HG03432 (cell line): Measurements from ENCODE around the gene CBFA2T3.

Experiments
- ATAC-seq: cut with Tn5 transposase; IDR thresholded peaks from one replicate; pipeline ENCODE4 v1.9.1; 2021; ENCODE audit warnings: mild to moderate bottlenecking, moderate library complexity; ENCODE audit not compliant: unreplicated experiment

Gene CBFA2T3

DNA sequence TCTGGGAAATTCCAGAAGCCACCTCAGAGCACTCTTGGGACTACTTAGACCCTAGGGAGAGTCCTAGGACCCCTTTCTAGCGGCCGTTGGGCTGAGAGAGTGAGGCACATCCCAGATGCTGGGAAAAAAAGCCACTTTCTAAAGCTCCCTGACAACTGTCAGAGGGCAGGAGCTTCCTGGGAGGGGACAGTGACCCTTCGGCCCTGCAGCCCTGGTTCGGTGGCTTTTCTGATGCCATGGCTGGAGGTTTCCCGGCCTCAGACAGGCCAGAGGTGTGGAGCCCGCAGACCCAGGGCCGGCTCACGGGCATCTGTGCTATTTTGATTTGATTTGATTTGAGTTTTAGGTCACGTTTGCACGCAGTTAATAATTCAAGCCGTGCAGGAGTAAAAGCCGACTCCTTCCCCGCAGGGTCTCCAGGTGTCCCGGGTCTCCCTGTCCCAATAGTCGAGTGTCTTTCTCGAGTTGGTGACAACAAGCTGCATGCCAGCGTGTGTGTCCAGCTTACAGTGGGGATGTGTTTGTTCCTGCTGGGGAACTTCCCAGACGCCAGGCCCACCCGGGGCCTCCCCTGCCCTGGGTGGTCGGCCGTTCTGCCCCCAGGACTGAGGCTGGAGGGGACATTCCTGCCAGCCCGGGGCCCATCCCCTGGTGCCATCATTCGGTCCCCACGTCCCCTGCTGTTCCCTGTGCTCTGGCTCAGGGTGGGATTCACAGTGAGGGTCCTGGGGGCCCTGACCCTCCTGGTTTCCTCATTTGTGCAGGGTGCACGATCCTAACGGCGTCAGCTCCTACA is 1.0 kb upstream of the CBFA2T3 start:
- no peak for ATAC-seq

DNA sequence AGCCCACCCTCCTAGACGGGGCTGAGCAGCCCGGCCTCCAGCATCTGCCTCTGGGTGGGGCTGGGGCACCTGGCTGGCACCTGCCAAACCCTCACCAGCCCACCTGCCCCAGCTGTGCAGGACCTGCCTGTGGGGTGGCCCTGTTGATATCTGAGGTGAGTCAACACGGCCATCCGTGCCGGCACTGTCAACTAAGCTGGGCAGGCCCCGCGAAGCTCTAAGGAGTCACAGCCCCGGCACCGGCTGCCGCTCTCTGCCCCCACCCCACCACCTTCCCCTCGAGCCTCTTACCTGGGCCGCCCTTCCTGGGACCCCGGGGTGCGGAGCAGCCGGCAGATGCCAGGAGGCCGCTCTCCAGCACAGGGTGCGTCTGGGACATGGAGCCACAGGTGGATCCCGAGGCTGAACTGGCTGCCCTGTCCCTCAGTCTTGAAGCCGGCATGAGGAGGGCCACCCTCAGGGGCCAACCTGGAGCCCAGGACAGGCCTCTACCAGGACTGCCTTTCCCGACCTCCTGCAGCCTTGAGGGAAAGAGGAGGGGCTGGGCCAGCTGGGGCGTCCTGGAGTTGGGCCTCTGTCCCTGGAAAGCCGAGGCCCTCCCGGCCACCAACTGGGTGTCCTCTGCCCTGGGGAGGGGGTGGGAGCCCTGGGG is 515 bp downstream of the CBFA2T3 start:
- peak; percentile 2 for ATAC-seq

DNA sequence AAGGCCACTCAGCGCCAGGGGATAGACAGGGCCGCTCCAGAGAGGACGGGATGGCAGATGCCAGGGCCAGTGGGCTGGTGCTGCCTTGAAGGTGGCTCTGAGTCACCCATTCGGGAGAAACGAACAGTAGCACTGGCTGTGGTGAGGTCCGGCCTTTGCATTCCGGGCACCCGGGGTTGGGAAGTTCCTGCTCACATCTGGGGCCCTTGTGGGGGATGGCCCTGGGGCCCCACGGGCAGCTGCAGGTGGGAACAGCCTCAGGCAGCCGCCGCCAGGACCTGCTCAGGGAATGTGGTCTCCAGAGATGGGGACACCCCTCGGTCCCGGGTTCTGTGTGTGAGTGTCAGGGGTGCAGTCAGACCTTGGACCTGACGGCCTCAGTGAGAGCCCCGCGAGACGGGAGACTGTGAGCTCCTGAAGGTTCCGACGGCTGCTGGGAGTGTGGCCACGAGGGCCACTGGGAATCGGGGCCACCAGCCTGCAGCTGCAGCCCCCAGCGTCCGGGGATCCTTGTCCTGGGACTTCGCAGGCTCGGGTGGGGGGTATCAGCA is 1.4 kb downstream of the CBFA2T3 start:
- ATAC-seq: no peak

DNA sequence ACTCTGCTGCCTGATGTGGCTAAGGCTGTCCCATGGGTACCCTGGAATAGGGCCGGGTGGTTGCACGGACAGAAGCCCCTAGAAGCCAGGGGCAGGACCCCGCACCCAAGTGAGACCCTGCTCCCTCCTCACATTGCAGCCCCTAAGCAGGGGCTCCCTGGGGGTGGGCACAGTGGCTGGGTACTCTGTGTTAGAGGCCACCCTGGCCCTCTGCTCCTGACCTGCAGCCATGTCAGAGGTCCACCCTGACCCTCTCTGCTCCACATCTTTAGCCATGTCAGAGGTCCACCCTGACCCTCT is 2.1 kb downstream of the CBFA2T3 start:
- no peak for ATAC-seq

DNA sequence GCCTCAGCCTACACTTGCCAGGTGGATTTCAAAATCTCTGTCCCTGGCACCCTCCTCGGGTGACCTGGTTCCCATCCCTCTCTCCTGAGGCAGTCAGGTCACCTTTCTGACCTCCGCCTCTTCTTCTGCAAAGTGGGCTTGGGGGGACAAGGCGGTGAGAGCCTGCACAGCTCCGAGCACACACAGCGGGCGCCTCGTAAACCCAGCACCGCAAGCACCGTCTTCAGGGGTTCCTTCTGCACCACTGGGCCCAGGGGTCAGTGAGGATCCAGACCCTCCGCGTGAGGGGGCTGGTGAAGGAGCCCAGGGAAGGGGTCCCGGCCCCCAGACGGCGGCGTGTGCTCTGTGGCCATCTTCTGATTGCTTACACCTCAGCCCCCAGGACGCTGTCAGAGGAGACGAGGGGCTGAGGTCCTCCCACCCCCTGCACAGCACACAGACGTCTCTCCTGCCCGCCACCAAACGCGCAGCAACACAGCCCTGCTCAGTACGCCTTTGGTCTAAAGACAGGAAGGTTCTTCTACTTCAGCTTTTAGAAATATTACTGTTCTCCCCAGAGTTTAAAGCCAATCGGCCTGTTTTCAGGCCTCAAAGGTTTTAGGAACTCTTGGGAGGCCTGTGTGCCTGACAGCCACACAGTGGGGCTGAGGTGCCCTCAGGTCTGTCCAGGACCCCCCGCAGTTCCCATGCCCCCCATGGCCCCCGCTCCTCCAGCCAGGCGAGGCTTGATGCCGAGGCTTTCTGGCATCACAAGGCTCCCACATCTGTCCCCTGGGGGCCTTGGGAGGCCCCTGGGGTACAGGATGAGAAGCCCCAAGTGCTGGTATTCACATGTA is 2.7 kb downstream of the CBFA2T3 start:
- no peak for ATAC-seq

DNA sequence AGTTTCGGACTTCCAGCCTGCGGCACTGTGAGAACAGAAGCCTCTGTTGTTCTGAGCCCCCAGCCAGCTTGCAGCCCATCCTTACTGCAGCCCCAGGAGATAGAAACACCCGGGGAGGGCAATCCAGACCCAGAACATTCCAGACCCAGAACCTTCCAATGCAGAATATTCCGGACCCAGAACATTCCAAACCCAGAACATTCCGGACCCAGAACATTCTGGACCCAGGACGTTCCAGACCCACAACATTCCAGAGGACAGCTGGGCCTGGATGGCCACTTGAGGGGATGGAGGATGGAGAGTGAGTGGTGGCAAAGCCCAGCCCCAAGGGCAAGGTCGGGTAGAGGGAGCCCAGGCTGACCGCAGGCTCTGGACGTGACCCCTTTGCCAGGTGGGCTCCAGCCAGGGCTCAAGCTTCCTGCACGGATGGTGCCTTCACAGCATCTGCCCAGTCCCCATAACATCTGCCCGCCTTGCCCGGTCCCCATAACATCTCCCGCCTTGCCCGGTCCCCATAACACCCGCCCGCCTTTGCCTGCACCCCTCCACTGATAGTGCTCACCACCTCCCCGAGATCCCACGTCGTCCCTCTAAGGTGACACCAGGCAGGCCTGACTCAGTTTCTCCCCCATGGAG is 3.5 kb downstream of the CBFA2T3 start:
- no peak for ATAC-seq

DNA sequence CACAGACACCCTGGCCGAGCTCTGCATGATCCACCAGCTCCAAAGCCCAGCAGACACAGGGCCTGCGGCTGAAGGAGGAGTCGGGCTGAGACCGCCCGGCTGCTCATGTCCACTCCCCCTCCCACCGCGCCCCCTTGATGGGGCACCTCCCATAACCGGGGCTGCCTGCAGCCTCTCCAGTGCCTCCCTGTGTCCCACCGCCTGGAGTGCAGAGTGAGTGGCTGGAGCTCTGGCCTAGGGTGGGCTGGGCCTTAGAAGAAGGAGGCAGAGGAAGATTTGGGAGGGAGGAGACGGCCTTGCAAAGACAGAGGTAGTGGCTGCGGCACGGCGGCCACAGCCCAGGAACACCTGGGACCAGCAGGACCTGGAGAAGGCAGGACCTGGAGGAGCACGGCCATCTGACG is 4.0 kb downstream of the CBFA2T3 start:
- no peak for ATAC-seq

DNA sequence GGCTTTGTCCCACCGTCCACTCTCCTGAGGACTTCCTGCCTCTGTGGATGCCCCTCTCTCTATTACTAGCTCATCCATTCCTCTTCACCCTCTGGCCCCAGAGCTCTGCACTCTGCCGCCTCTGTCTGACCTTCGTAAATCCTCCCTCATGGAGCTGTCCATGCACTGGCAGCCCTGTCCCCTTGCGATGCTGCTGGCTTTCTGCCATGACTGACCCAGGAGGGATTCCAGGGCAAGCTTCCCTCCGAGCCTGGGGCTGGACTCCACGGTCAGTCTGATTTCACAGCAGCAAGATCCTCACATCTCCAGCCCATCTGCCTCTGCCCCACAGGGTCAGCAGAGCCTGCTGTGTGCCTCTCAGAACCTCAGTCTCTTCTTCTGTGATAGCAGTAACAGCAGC is 4.7 kb downstream of the CBFA2T3 start:
- ATAC-seq: no peak

DNA sequence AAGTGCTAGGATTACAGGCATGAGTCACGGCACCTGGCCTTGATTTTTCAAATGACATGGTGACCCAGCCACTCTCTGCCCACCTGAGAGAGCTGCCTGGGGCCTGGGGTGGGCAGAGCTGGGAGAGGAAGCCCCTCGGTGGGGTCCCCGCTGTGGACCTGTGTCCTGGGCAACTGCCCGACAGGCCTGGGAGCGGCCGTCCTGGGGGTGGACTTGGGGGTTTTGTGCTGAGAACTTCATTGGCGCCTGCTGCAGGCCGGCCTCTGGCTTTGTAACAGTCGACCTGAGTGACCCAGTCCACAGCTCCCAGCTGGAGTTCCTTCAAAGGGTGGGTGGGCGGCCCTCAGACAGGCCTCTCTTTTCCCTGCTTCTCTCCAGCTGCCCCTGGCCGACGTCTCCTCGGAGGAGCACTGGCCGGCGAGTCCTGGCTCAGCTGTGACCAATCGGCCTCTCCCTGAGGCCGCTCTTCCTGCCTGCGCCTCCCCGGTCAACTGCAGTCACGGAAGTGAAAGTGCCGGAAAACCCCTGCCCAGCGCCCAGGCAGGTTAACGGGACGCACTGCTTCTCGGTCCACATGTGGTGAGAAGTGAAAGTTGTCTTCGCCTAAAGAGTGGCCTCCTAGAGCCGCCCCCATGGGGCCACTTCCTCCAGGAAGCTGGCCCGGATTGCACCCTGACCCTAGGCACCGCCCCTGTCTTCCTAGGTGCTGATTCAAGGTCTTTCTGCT is 5.5 kb downstream of the CBFA2T3 start:
- ATAC-seq: peak; percentile 24

DNA sequence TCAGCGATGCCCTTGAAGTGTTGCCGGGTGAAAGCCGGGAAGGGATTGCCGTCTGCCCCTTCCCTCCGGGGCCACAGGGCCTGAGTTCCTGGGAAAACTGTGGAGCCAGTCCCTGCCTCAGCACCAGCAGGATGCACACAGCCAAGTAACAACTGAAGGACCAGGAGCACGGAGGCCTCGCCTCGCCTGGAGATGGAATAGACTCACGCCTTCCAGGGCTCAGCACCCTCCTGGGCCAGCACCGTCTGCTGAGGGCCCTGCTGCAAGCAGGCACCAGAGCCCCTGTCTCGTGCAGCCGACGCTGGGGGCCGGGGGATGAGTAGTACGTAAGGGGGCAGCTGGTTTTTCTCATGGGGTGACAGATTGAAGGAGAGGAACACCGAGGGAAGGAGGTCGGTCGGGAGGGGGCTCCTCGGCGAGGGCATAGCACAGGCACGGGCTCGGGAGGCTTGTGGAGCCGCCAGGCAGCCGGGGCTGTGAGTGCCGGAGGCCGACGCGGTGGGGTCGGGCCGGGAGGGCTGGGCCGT is 6.4 kb downstream of the CBFA2T3 start:
- ATAC-seq: no peak

DNA sequence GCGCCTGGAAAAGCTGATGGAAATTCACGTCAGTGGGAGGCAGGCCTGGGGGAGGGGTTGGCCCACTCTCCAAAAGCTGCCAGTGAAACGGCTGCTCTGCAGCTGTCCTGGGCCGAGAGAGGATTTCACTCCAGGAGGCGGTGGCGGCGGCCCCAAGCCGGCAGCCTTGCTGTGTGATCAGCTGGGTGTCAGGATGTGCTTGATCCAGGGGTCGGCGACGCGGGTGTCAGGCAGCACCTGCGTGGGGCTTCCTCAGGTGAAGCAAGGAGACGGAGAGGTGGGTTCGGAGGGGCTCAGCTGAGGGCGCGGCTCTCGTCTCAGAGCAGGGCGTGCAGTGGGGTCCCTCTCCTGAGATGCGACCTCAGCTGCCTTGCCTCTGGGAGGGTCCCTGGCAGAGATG is 7.0 kb downstream of the CBFA2T3 start:
- no peak for ATAC-seq

DNA sequence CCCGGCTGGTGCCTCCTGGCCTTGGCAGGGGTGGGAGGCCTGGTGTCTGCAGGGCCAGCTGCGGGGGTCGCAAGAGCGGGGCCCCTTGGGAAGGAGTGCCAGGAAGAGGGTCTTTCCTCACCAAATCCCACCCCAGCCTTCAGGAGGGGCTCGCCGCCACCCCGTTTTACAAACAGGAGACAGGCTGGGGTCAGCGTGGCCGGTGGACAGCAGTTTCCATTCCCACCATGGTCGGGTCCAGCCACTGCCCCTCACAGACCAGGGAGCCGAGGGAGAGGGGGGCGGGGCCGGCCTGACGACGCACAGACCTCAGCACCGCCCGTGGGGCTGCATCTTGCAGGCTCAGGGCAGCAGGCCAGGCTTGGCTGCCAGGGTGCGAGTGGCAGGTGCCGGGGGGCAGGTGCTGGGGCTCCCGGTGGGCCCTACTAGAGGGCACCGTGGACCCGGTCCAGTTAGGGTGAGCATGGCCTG is 7.6 kb downstream of the CBFA2T3 start:
- ATAC-seq: no peak

DNA sequence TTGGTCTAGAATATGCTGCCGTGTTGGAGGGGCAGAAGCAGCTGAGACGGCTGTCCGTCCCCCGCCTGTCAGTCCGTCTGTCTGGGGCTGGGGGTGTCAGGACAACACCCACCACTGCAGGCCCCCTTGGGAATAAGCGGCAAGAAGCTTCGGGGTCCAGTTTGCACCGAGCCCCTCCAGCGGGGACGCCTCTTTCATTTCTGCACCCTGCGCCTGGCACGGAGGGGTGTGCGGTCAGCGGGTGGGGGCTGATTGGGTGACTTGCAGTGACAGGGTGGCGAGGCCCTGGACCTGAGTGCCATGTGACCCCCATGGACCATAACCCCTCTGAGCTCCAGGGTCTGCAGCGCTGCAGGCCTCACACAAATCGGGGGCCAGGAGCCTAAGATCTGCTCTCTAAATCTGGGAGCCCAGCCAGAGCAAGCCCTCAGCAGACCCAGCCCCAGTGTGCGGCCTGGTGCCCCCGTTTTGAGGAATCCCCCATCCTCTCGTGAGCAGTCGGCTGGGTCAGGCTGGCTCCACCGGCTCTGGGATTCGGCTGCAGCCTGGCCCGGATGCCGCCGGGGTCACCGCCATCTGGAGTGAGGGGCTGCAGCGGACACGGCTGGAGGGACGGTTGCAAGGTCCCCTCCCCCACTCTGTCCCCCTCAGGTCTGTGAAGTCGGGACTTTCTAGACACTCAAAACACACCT is 8.3 kb downstream of the CBFA2T3 start:
- peak; percentile 4 for ATAC-seq

DNA sequence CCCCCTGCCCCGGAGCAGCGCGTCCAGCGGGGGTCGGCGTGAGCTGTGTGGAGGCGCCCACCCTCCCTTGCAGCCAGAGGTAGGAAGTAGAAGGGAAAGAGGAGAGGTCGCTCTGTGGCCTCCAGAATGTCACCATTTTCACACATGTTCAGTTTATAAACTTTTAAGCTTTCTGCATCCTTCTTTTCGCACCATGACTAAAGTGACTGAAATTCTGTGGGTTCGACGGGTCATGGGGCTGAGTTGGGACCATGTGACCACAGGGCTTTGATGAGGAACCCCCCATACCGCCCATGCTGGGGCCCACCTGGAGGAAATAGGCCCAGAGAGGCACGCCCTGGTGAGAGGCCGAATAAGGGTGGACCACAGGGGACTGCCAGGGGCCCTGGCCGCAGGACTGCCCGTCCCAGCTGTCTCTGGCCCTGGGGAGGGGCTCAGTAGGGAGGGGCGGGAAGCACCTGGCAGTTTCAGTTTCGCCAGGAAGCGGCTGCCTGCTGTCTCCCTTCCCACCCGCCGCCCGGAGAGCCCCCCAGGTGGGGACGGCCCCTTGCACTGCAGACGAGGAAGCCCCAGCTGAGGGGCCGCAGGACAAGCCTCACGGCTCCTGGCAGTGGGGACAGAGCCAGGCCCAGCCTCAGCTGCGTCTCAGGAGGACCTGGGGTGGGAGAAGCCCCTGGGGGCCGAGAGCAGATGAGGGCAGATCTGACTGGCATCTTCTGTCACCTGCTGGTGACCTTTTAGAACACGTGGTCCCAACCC is 9.0 kb downstream of the CBFA2T3 start:
- ATAC-seq: peak; percentile 60

DNA sequence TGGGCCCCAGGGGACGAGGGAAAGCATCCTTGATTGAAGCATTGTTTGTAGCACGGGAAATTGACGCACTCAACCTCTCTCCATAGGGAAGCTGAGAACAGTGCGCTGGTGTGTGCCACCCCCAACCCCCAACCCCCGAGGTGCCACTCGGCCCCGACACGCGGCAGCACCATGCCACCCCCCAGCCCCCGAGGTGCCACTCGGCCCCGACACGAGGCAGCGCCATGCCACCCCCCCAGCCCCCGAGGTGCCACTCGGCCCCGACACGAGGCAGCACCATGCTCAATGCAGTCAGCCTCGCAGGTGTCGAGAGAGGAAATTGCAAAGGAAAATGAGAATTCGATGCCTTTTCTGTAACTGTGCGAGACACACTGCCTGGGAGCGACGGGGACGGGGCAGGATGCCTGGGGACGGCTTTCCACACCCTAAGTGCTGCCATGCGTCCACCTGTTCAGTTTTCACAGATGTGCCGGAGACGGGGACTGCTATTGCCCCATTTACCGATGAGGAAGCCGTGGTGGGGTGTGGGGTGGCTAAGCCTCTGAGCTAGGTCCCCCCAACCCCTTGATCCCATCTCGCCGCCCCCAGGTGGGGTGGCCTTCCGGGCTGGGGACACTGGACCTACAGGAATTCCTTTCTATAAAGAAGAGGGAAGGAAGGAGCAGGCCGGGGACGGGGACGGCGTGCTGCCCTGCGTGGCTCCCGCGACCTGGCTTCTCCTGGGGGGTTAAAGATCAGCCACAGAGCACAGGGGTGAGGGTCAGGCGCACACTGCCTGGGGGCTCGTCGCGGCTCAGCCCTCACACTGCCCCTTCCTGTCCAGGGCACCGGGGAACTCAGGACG is 9.8 kb downstream of the CBFA2T3 start:
- ATAC-seq: no peak

DNA sequence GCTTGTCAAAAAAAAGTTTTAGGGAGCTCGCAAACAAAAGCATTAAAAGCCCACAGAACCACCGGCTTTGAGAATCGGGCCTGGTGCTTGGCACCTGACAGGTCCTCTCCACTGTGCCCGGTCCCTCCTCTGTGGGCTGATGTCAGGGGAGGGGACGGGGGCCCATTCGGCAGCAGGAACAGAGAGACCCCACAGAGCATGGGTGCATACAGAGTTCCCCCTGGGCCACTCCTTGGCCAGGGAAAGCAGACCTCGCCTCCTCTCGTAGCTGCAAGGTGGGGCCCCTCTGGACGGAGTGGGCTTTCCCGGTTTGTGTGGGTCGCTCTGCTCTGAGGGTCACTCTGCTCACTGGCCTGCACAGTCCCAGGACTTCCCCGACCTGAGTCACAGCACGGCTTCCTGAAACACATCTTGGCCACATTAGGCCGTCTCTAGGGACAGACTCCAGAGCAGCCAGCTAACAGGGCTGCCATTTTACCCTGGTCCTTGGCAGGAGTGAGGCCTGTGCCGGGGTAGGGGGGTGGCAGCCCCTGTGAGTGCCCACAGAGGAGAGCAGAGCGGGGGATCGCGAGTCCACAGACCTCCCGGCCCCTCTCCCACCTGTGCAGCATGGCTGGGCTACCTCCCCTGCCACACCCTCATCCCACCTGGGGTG is 11.1 kb downstream of the CBFA2T3 start:
- no peak for ATAC-seq

DNA sequence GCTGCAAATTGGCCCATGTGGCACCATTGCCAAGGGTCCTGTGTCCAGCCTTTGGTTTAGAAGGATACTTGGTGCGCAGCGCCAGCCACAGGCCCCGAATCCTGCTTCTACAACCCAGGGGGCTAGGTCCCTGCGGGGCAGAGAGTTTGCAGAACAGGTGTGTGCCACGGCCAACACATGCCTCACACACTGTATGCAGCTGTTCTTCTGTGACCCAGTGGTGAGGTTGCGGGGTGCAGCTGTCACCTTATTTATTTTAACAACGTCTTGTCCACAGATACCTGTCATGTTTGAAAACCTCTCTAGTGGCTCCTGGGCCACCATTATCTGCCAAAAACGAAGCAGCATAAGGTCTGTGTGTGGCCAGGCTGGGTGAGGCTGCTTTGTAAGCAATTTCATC is 11.6 kb downstream of the CBFA2T3 start:
- no peak for ATAC-seq
